Measurements from ENCODE around the gene MPC2.

MPC2 gene

DNA sequence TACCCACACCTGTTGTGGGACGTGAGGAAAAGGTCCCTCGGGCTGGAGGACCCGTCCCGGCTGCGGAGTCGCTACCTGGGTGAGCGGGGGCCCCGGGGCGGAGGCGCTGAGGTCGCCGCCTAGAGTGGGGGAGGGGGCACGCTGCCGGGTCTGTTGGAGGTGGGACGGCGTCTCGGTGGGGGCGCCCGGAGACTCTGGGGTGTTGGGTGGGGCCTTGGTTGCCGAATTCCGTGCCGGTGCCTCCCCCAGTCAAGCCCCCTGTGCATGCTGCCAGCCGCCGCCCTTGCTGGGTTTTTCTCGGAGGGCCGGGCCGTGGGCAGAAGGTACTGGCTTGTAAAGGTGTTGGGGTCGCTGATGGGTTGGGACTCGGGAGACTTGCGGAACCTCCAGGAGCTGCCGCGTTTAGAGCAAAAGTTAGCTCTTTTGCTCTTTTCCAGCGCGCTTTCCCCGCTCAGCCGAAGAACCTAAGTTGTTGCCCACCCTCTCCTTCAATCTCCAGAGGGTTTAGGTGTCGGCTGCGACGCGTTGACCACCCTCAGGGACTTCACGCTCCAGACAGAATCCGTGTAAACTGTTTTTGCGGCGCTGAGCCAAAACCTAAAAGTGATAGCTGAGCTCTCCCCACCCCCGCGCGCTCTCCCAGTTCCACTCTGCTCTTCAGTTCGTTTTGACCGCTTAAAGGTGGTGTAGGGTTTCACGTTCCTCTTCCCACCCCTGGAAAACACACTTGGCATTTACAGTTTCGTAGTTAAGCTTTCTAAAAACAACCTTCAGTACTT is at the start of gene MPC2:
TSS of gene MPC2 (minus strand) at position 143 of the 779 bp plus-strand sequence. CDS start 1,231 bp downstream, outside the sequence.
- peak within 1 kb of the TSS; percentile 92 for H3K4me3 ChIP-seq (ENCODE audit: low read depth, low read length)
- DNase-seq (ENCODE audit: low read depth), result peak; percentile 85
- TF ChIP-seq, protein P1, sequence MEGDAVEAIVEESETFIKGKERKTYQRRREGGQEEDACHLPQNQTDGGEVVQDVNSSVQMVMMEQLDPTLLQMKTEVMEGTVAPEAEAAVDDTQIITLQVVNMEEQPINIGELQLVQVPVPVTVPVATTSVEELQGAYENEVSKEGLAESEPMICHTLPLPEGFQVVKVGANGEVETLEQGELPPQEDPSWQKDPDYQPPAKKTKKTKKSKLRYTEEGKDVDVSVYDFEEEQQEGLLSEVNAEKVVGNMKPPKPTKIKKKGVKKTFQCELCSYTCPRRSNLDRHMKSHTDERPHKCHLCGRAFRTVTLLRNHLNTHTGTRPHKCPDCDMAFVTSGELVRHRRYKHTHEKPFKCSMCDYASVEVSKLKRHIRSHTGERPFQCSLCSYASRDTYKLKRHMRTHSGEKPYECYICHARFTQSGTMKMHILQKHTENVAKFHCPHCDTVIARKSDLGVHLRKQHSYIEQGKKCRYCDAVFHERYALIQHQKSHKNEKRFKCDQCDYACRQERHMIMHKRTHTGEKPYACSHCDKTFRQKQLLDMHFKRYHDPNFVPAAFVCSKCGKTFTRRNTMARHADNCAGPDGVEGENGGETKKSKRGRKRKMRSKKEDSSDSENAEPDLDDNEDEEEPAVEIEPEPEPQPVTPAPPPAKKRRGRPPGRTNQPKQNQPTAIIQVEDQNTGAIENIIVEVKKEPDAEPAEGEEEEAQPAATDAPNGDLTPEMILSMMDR (conservative IDR thresholded peaks at IDR 0.05; ENCODE audit: low read depth, low read length), result no peak

DNA sequence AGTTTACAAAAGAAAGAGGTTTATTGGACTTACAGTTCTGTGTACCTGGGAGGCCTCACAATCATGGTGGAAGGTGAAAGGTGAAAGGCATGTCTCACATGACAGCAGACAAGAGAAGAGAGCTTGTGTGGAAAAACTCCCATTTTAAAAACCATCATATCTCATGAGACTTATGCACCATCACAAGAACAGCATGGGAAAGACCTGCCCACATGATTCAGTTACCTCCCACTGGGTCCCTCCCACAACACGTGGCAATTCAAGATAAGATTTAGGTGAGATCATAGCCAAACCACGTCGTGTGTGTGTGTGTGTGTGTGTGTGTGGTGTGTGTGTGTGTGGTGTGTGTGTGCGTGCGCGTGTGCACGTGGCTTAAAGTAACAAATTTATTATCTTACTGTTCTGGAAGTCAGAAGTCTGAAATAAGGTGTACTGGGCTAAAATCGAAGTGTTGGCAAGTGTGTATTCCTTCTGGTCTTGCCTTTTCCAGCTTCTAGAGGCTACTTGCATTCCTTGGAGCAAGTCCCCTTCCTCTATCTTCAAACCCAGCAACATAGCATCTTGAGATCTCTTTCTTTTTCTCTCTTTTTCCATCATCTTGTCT is 48.1 kb upstream of the MPC2 start:
- peak; percentile 82 for DNase-seq (ENCODE audit: low read depth)
- no peak overlapping the region for H3K4me3 ChIP-seq (ENCODE audit: low read depth, low read length)
- TF ChIP-seq, protein P1 (conservative IDR thresholded peaks at IDR 0.05; ENCODE audit: low read depth, low read length), result no peak

DNA sequence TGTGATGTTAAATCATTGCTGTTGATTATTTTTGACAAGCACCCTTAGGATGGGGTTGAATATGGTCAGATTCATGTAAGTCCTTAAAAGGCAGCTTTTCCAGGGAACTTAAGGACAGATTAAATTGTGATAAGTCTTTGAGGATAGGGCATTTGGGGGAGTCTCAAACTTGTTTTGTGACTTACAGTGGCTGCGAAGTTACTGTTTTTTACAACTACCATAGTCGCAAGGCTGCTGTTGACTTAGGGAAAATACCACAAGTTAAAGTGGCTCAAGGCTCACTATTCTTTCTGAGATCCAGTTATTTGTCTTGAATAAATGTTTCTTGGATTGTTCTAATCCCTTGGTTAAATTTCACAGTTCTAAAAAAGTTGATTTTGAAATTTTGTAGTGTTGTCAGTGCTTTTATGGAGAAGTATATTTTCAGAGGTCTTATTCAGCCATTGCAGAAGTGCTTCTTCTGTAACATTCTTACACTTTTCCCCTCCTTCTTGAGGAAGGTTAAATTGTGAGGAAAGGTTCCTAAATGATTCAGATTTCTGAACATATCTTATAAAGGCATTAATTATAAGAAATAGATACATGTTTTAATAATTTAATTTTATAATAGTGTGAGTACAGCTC is 47.0 kb upstream of the MPC2 start:
- no peak for DNase-seq (ENCODE audit: low read depth)

DNA sequence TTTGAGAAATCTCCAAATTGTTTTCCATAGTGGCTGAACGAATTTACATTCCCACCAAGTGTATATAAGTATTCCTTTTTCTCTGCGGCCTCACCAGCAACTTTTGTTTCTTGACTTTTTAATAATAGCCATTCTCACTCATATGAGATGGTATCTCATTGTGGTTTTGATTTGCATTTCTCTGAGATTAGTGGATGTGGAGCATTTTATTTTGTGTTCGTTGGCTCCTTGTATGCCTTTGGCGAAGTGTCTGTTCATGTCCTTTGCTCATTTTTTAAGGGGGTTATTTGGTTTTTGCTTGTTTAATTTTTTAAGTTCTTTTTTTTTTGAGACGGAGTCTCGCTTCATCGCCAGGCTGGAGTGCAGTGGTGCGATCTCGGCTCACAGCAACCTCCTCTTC is 45.1 kb upstream of the MPC2 start:
- no peak overlapping the region for H3K4me3 ChIP-seq (ENCODE audit: low read depth, low read length)
- TF ChIP-seq, protein P1 (conservative IDR thresholded peaks at IDR 0.05; ENCODE audit: low read depth, low read length), result no peak
- no peak for DNase-seq (ENCODE audit: low read depth)

More for the DNA sequence above, 47.0 kb upstream of the MPC2 start:
- no peak overlapping the region for H3K4me3 ChIP-seq (ENCODE audit: low read depth, low read length)
- TF ChIP-seq, protein P1 (conservative IDR thresholded peaks at IDR 0.05; ENCODE audit: low read depth, low read length), result no peak

DNA sequence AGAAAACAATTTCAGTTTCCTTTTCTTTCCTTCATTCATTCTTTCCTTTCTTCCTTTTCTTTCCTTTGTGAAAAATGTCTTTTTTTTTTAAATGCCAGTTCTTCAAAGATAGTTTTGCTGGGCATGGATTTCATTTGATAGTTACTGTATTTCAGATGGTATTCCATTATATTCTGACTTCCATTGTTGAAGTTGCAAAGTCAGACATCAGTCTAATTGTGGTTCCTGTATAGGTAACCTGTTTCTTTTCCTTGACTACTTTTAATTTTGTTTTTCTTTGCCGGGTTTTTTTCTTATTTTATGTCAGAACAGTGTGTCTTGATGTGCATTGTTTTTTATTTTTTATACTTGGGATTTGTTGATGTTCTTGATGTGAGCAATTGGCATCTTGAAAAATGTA is 40.4 kb upstream of the MPC2 start:
- TF ChIP-seq, protein P1 (conservative IDR thresholded peaks at IDR 0.05; ENCODE audit: low read depth, low read length), result no peak
- H3K4me3 ChIP-seq (ENCODE audit: low read depth, low read length), result no peak overlapping the region
- no peak for DNase-seq (ENCODE audit: low read depth)

DNA sequence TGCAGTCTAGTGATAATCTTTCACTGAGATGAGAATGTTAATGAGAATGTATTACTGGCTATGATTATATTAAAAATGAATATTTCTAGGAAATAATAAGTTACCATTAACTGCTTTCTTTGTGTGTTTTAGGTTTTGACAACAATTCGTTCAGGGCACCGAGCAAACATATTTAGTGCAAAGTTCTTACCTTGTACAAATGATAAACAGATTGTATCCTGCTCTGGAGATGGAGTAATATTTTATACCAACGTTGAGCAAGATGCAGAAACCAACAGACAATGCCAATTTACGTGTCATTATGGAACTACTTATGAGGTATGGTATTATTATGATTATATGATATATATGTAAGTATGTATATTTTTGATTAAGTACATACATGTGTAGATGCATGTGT is 37.8 kb upstream of the MPC2 start:
- DNase-seq (ENCODE audit: low read depth), result no peak
- TF ChIP-seq, protein P1 (conservative IDR thresholded peaks at IDR 0.05; ENCODE audit: low read depth, low read length), result no peak
- H3K4me3 ChIP-seq (ENCODE audit: low read depth, low read length), result no peak overlapping the region

Measured in choroid plexus epithelial cell (primary cell).